Muscle layer of colon (tissue), 2 donors: Measurements from ENCODE around the gene SPSB1.

Source experiments
- H3K27ac ChIP-seq: one replicate; pipeline ENCODE4 v1.7.0; 2013; ENCODE audit warnings: low read depth, mild to moderate bottlenecking, low read length, moderate library complexity
- H3K27me3 ChIP-seq, 2 donors: one replicate each; pipeline ENCODE4 v1.7.0; 2013; ENCODE audit warnings: low read length in 2 of 2, mild to moderate bottlenecking in 2 of 2; ENCODE audit not compliant: insufficient read depth in 2 of 2, control insufficient read depth in 1 of 2
- H3K36me3 ChIP-seq: one replicate; pipeline ENCODE4 v1.7.0; 2013; ENCODE audit warnings: mild to moderate bottlenecking, low read length; ENCODE audit not compliant: insufficient read depth
- H3K4me1 ChIP-seq: one replicate; pipeline ENCODE4 v1.7.0; 2013; ENCODE audit warnings: mild to moderate bottlenecking, low read length; ENCODE audit not compliant: insufficient read depth
- H3K4me3 ChIP-seq, 2 donors: one replicate each; pipeline ENCODE4 v1.7.0; 2013; ENCODE audit warnings: low read length in 2 of 2, low read depth in 1 of 2, mild to moderate bottlenecking in 1 of 2, moderate library complexity in 1 of 2
- H3K9ac ChIP-seq: one replicate; pipeline ENCODE4 v1.7.0; 2013; ENCODE audit warnings: low read length
- H3K9me3 ChIP-seq: one replicate; pipeline ENCODE4 v1.7.0; 2013; ENCODE audit warnings: mild to moderate bottlenecking, low read length
- donor health status: abdominal sarcoma.
- donor health status: Adenocarcinoma of cecum.

Gene SPSB1

DNA sequence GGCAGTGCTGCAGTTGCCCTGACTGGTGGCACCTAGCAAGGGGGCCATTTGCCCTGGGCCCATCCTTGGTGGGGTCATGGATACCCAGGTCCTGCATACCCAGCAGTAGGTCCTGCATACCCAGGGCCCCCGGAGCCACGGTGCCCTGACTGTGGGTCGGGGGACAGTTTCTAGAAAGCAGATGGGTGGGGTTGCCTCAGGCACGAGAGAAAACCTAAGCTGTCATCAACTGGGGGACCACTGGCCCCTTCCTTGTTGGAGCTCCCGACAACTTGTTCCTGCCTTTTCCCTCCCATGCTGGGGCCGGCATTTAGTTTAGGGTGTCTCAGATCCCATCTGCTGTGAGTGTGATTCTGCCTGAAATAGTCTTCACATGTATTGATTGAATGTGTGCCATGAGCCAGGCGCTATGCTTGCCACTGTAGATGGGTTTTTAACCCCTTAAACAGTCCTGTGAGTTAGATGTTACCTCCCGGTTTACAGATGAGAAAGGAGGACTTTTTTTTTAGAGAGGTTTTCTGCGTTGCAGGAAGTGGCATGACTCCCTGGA lies 15.6 kb downstream of the SPSB1 start:
- Histone ChIP-seq H3K4me1 (peaks cover 10% of the 10 kb centered on the region), H3K9me3 (no peaks in the 10 kb centered on the region), H3K9ac (no peak overlapping the region), H3K27me3 (no peaks in the 10 kb centered on the region), H3K27ac (no peak overlapping the region), H3K36me3 (no peaks in the 10 kb centered on the region), H3K4me3 (no peak overlapping the region)

DNA sequence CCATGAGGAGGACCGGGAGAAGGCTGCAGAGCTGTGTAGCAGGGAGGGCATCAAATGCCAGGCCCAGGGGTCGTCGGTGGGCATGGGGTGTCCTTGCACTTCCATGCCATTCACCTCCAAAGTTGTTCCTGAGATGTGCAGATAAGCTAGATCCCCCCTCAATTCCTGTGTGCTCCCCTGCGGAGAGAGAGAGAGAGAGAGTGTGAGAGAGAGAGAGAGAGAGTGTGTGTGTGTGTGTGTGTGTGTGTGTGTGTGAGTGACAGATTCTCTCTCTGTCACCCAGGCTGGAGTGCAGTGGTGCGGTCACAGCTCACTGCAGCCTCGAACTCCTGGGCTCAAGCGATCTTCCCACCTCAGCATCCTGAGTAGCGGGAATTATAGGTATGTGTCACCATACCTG lies 16.4 kb downstream of the SPSB1 start:
- no peaks in the 10 kb centered on the region for H3K9me3 ChIP-seq
- peaks cover 4% of the 10 kb centered on the region for H3K4me1 ChIP-seq
- no peak overlapping the region for H3K9ac ChIP-seq
- H3K4me3 ChIP-seq: no peak overlapping the region
- H3K27ac ChIP-seq: no peak overlapping the region
- H3K36me3 ChIP-seq: no peaks in the 10 kb centered on the region
- H3K27me3 ChIP-seq: no peaks in the 10 kb centered on the region

DNA sequence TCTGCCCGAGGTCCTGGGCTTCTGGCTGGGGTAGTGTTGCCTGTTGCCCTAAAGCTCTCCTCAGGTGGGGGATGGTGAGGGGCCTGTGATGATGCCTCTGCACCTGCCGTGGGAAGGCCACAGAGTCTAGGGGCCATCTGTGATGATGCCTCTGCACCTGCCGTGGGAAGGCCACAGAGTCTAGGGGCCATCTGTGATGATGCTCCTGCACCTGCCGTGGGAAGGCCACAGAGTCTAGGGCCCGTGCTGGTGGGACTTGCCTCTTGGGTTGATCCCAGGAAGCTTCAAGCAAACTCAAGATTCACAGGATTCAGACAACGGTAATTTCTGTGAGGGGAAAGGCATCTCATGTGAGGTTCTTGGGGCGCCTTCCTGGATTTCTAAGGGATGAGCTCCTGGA lies 17.3 kb downstream of the SPSB1 start:
- Histone ChIP-seq H3K36me3 (no peaks in the 10 kb centered on the region), H3K9me3 (no peaks in the 10 kb centered on the region), H3K9ac (no peak overlapping the region), H3K27me3 (no peaks in the 10 kb centered on the region), H3K4me3 (no peak overlapping the region), H3K27ac (no peak overlapping the region), H3K4me1 (peaks cover 4% of the 10 kb centered on the region)

DNA sequence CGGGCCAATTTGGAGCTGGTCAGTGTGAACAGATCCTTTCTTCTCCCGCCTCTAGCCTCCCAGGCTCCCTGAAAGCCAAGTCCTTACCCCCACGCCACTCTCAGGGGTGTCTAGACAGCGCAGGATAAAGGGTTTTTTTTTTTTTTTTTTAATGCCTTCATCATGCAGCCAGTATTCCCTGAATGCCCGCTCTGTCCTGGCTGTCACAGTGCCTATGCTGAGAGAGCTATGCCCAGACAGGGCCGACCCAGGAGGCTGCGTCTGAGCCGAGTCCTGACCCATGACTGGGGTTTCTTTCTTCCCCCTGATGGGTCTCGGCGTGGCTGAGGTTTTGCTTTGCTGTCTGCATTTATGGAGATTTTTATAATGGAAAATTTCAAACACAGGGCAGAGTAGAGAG lies 18.3 kb downstream of the SPSB1 start:
- Histone ChIP-seq H3K27me3 (no peaks in the 10 kb centered on the region), H3K9me3 (no peaks in the 10 kb centered on the region), H3K4me1 (peaks cover 12% of the 10 kb centered on the region), H3K4me3 (no peak overlapping the region), H3K9ac (no peak overlapping the region), H3K27ac (no peak overlapping the region), H3K36me3 (no peaks in the 10 kb centered on the region)

DNA sequence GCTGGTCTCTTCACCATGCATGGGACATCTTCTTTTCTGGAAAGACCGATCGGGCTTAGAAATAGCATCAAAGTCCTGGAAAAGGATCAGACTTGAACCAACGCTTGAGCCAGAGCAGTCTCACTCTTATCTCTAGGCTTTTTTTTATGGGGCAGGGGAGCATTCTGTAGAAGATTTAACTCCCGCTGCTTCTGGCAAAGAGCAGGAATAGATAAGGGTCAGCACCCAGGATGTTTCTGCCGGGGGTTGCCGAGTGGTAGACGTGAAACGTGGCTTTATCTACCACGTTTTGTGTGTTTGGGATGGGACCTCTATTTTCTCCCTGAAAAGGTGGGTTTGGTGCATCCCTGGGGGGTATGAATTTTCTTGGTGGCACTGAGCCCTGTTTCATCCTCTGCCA lies 18.8 kb downstream of the SPSB1 start:
- Histone ChIP-seq H3K27ac (no peak overlapping the region), H3K4me3 (no peak overlapping the region), H3K9ac (no peak overlapping the region), H3K36me3 (no peaks in the 10 kb centered on the region), H3K4me1 (peaks cover 12% of the 10 kb centered on the region), H3K27me3 (no peaks in the 10 kb centered on the region), H3K9me3 (no peaks in the 10 kb centered on the region)

DNA sequence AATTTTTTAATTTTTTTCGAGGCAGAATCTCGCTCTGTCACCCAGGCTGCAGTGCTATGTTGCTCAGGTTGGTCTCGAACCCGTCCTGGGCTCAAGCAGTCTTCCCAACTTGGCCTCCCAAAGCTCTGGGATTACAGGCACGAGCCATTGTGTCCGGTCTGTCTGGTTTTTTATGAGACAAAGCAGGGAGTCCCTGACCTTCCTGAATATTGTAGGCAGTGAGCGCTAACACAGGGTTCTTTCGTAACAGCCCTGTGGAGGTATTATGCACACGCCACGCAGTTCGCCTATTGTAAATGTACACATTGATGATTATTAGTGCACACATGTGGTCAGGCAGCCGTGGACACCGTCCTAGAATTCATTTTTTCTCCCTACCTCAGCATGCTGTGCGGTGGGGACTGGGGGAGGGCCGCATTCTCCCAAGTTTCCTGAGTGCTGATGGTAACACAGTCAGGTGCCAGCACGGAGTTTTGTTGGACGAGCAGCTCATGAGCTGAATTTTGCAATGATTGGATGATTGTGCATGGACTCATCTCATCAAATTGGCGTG lies 19.6 kb downstream of the SPSB1 start:
- H3K27ac ChIP-seq: no peak overlapping the region
- H3K9ac ChIP-seq: no peak overlapping the region
- no peak overlapping the region for H3K4me3 ChIP-seq
- no peaks in the 10 kb centered on the region for H3K36me3 ChIP-seq
- no peaks in the 10 kb centered on the region for H3K27me3 ChIP-seq
- no peaks in the 10 kb centered on the region for H3K9me3 ChIP-seq
- H3K4me1 ChIP-seq: peaks cover 13% of the 10 kb centered on the region

DNA sequence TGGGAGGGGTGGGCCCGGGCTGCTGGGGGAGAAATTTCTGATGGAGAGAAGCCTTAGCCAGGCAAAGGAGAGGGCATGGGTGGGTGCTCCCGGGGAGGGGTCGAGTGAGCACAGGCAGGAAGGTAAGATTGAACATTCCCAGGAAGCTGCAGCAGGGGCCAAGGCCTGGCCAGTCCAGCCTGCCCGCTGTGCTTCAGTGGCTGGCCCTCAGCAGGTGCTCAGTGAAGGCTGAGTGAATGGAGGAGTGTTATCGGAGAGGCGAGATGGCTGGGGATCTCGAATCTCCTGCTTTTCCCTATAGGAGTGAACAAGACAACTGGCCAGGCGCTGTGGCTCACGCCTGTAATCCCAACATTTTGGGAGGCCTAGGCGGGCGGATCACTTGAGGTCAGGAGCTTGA lies 20.9 kb downstream of the SPSB1 start:
- Histone ChIP-seq H3K27ac (no peak overlapping the region), H3K4me3 (no peak overlapping the region), H3K9me3 (no peaks in the 10 kb centered on the region), H3K27me3 (no peaks in the 10 kb centered on the region), H3K4me1 (peaks cover 26% of the 10 kb centered on the region), H3K9ac (no peak overlapping the region), H3K36me3 (no peaks in the 10 kb centered on the region)

DNA sequence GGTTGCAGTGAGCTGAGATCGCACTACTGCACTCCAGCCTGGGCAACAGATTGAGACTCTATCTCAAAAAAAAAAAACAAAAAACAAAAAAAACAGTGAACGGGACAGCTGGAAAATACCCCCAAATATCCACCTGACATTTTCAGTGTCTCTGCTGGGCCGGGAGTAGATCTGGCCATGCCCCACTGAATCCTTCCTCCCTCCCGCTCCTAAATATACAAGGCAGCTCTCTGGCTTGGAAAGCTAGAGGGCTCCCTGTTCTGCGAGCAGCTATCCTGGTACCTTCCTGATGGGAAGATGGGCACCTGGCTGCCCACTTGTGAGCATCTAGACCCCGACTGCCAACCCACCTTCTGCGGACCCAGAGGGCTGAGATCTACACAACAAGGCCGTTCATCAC lies 21.4 kb downstream of the SPSB1 start:
- Histone ChIP-seq H3K27me3 (no peaks in the 10 kb centered on the region), H3K4me3 (no peak overlapping the region), H3K27ac (no peak overlapping the region), H3K9me3 (no peaks in the 10 kb centered on the region), H3K9ac (no peak overlapping the region), H3K4me1 (peaks cover 27% of the 10 kb centered on the region), H3K36me3 (no peaks in the 10 kb centered on the region)

DNA sequence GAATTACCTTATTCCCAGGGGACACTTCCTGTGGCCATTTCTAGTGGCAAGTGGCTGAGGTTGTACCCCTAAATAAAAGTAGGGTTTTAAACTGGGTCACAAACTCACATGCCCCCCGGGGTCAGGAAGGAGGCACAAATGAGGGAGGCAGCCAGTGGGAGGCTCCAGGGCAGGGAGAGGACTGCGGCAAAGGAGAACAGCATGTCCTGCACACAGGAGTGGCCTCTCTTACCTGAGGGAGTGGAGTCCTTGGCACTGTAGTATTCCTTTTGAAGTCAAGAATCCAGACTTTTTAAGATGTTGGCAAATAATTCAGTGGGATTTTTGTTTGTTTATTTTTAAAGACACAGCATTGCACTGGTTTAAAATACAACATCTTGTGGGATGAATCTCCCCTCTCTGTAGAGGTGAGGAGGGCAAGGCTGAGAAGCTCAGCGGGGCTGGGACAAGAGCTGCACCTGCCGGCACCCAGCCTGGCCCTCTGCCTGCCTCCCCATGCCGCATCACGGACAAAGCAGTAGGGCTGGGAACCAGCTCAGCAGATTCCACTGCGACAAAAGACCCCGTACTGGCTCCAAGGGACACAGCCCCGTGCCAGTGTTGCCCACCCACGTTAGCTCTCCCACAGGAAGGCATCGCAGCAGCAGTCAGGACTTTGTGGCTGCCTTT lies 22.2 kb downstream of the SPSB1 start:
- H3K27ac ChIP-seq: no peak overlapping the region
- H3K36me3 ChIP-seq: no peaks in the 10 kb centered on the region
- H3K9me3 ChIP-seq: no peaks in the 10 kb centered on the region
- H3K27me3 ChIP-seq: no peaks in the 10 kb centered on the region
- no peak overlapping the region for H3K9ac ChIP-seq
- no peak overlapping the region for H3K4me3 ChIP-seq
- H3K4me1 ChIP-seq: peaks cover 34% of the 10 kb centered on the region

DNA sequence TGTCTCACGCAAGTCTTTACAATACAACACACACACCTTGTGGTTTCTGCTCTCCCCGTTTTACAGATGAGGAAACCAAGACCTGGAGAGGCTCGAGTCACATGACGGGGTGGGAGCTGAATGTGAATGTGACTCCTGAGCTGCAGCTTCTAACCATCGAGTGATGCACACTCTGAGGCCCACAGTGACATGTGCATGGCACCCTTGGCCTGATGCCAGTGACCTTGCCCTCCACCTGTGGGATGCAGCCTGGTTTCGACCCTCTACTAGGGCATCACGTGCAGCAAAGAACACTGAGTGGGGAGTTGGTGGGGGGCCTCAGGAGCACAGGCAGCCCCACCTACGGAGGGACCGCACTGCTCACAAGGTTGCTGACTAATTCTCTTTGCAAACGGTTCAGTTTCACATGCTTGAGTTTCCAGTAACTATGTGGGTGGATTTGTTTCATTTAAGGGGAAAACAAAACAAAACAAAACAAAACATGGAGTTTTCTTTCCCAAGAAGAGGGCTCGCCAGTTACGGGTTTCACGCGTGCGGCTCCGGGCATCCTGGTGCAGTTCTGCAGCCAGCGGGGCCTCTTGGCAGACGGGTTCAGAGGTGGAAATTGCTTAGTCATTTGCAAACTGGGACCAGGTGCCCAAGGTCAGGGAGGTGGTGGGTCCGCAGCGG lies 22.9 kb downstream of the SPSB1 start:
- Histone ChIP-seq H3K4me3 (no peak overlapping the region), H3K27me3 (no peaks in the 10 kb centered on the region), H3K27ac (no peak overlapping the region), H3K9me3 (no peaks in the 10 kb centered on the region), H3K4me1 (peaks cover 41% of the 10 kb centered on the region), H3K9ac (no peak overlapping the region), H3K36me3 (no peaks in the 10 kb centered on the region)

DNA sequence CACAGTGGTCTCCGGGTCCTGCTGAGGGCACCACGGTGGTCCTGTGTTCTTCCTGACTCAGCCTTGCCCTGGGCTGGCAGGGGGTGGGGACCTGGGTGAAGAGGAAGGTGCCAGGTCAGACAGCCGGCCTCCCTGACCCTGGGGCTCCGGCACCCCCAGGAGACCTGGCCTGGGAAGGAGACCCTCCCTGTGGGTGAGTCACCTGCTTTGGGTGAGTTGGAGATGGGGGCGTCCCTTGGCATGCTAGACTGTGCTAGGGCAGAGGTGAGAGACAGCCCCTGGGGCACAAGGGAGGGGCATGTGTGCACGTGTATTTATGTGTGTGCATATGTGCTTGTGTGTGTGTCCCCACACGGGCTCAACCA lies 23.4 kb downstream of the SPSB1 start:
- Histone ChIP-seq H3K9ac (no peak overlapping the region), H3K4me3 (no peak overlapping the region), H3K27me3 (no peaks in the 10 kb centered on the region), H3K27ac (no peak overlapping the region), H3K4me1 (peaks cover 42% of the 10 kb centered on the region), H3K36me3 (no peaks in the 10 kb centered on the region), H3K9me3 (no peaks in the 10 kb centered on the region)

DNA sequence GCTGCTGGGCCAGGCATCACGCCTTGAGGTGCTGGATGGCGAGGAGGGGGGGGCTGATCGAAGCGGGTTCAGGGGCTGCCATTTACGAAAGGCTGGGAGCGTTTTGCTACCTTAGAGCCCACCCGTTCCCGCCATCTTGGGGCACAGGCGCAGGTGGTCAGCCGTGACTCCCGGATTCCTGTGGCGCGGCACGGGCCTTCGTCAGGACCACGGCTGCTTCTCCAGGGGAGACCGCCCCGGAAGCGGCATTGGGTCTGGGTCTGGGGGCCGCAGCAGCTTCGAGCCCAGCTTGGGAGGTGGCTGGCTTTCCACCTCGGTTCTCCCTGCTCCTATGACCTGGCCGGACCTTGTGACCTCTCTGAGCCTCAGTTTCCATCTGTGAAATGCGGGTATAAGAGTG lies 23.8 kb downstream of the SPSB1 start:
- H3K27ac ChIP-seq: no peak overlapping the region
- peaks cover 47% of the 10 kb centered on the region for H3K4me1 ChIP-seq

More for the DNA sequence above, 23.8 kb downstream of the SPSB1 start:
- no peaks in the 10 kb centered on the region for H3K36me3 ChIP-seq
- no peak overlapping the region for H3K4me3 ChIP-seq
- no peaks in the 10 kb centered on the region for H3K27me3 ChIP-seq
- H3K9ac ChIP-seq: no peak overlapping the region
- no peaks in the 10 kb centered on the region for H3K9me3 ChIP-seq
